GM12878 (cell line): Measurements from ENCODE around the gene NASP.

Experiments used
- CEBPB ChIP-seq, 2 experiments: fragments of 150-350 bp in 1 of 2; IDR thresholded peaks; 2 replicates each; pipeline ENCODE4 v1.6.1; 2012 to 2014; ENCODE audit warnings: low read depth in 2 of 2, low read length in 2 of 2, borderline replicate concordance in 1 of 2, inconsistent platforms in 1 of 2
- CHD4 ChIP-seq: fragments of 200-600 bp; sonication (generic); IDR thresholded peaks from 2 replicates; pipeline ENCODE4 v1.6.1; 2016; ENCODE audit warnings: mild to moderate bottlenecking
- MXI1 ChIP-seq: fragments of 150-350 bp; IDR thresholded peaks from 2 replicates; pipeline ENCODE4 v1.6.1; 2011; ENCODE audit warnings: low read depth, mild to moderate bottlenecking, inconsistent platforms, low read length, improper control_type of control experiment
- NR2C2 ChIP-seq: IDR thresholded peaks from 2 replicates; pipeline ENCODE4 v1.6.1; 2011; ENCODE audit warnings: borderline replicate concordance, low read depth; ENCODE audit not compliant: control insufficient read depth, insufficient read length
- TF ChIP-seq, protein P1 (sequence below): IDR thresholded peaks from 2 replicates; pipeline ENCODE4 v1.6.1; 2012; ENCODE audit warnings: mild to moderate bottlenecking, low read depth, low read length

DNA sequence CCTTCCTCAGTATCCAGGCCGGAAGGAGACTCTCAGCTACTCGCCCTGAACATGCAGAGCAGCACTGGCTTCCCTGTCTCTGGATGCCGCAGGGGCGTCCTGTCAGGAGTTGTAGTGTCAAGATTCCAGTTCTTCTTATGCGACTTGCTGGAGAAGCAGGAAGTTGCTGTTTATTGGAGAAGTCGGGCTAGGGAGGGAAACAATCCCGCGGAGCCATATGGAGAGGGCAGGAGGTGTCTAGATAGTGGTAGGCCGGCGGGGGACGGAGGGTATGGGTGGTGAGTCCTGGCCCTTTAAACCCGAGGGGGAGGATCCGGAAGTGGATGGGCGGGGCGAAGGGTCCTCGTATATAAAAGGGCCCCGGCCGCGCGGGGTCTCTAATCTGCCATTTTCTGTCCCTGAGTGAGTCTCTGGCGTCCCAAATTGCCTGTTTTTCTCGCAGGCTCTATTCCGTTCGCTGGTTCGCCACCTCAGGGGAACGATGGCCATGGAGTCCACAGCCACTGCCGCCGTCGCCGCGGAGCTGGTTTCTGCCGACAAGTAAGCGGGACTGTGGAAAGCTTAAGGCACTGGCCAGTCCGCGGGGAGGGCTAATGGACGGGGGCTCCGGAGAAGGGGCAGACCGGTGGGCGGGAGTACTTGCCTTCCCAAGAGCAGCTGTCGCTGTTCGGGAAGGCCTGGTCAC is at the start of gene NASP:
- TF ChIP-seq, protein P1, sequence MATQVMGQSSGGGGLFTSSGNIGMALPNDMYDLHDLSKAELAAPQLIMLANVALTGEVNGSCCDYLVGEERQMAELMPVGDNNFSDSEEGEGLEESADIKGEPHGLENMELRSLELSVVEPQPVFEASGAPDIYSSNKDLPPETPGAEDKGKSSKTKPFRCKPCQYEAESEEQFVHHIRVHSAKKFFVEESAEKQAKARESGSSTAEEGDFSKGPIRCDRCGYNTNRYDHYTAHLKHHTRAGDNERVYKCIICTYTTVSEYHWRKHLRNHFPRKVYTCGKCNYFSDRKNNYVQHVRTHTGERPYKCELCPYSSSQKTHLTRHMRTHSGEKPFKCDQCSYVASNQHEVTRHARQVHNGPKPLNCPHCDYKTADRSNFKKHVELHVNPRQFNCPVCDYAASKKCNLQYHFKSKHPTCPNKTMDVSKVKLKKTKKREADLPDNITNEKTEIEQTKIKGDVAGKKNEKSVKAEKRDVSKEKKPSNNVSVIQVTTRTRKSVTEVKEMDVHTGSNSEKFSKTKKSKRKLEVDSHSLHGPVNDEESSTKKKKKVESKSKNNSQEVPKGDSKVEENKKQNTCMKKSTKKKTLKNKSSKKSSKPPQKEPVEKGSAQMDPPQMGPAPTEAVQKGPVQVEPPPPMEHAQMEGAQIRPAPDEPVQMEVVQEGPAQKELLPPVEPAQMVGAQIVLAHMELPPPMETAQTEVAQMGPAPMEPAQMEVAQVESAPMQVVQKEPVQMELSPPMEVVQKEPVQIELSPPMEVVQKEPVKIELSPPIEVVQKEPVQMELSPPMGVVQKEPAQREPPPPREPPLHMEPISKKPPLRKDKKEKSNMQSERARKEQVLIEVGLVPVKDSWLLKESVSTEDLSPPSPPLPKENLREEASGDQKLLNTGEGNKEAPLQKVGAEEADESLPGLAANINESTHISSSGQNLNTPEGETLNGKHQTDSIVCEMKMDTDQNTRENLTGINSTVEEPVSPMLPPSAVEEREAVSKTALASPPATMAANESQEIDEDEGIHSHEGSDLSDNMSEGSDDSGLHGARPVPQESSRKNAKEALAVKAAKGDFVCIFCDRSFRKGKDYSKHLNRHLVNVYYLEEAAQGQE: no peak
- no peak for TF ChIP-seq CHD4
- no peak for TF ChIP-seq CEBPB (IDR thresholded peaks at IDR 0.05; ENCODE audit: borderline replicate concordance in 1 of 2, low read depth in 2 of 2, low read length in 2 of 2)
- no peak for TF ChIP-seq NR2C2
- TF ChIP-seq MXI1: peak; percentile 39; the same call in 1 of the 2 replicates
